ENCODE data around the gene FYB1.
"Not testable (repeated sequence)": the region's sequence is repeated elsewhere in the genome, so short reads cannot be mapped to it uniquely, and the experiment has no call there.

FYB1 gene, protein sequence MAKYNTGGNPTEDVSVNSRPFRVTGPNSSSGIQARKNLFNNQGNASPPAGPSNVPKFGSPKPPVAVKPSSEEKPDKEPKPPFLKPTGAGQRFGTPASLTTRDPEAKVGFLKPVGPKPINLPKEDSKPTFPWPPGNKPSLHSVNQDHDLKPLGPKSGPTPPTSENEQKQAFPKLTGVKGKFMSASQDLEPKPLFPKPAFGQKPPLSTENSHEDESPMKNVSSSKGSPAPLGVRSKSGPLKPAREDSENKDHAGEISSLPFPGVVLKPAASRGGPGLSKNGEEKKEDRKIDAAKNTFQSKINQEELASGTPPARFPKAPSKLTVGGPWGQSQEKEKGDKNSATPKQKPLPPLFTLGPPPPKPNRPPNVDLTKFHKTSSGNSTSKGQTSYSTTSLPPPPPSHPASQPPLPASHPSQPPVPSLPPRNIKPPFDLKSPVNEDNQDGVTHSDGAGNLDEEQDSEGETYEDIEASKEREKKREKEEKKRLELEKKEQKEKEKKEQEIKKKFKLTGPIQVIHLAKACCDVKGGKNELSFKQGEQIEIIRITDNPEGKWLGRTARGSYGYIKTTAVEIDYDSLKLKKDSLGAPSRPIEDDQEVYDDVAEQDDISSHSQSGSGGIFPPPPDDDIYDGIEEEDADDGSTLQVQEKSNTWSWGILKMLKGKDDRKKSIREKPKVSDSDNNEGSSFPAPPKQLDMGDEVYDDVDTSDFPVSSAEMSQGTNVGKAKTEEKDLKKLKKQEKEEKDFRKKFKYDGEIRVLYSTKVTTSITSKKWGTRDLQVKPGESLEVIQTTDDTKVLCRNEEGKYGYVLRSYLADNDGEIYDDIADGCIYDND

DNA sequence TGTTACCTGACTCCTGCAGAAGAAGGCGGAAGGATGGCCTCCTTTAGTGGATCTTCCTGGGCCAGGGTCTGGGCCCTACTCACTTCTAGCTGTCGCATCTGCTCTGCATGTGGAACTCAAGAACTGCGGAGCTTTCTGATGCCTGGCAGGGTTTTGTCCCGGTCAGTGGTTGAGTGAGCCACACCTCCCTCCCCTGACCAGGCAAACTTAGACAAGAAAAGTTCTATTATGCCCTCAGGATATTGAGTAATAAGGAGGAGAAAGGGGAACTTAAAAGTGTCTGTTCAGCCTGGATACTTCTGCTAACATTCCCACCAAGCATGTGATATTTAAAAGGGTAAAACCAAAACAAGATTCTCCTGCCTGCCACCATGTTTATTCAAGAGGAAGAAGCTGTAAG lies at the start of gene FYB1:
Gene FYB1, minus strand, starts transcription at position 127 of the 400 bp plus-strand sequence. CDS start 16,603 bp downstream, outside the sequence.
- no peak for DNase-seq (ENCODE audit: low read depth in 3 of 3)

DNA sequence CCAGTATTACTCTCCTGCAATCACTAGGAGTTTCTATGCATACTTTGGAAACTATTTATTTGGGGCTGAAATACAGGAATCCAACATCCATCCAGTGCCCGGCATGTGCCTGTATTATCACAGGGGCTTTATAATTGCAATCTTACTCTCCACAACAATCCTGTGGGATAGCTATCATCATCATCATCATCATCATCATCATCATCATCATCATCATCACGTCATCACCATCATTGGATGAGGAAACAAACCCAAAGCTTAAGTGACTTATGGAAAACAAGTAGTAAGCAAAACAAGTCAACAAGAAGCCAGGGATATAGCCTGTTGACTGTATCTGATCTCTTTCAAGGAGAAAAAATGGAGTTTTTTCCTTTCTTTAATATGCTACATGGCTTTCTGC lies 47.8 kb upstream of the FYB1 start:
- no peak for DNase-seq (ENCODE audit: low read depth in 3 of 3)

DNA sequence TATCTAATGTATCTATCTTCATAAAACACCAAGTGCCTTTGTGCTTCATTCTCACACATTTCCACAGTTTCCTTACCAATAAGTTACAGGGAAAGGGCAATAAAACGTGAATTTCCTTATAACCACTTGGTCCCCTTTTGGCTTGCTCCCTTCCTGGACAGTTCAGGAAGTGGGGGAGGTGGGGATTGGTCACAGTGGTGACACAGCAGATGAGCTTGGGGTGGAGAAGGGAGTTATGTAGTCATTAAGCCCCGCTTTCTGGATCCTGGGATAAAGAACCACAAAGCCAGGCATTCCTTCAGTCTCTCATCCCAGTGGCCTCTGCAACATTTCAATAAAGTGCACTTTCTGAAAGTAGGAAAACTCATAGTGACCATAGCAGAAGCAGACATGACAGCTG lies 47.1 kb upstream of the FYB1 start:
- DNase-seq (ENCODE audit: low read depth in 3 of 3): no peak

DNA sequence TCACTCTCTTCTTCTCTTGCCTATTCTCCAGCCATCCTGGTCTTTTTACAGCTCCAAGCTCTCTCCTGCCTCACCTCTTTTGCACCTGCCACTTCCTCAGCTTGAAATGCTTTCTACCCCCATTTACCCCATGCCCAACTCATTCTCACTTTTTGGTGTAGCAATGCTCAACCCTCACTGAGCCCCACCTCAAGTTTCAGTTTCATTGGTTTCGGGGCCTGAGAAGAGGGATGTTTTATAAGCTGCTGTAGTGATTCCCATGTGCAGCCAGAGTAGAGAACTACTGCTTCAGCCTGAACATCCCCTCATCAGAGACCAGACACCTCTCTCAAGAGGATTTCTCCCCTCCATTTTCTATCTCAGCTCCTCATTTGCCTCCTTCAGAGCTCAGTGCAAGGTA lies 45.2 kb upstream of the FYB1 start:
- DNase-seq (ENCODE audit: low read depth in 3 of 3): no peak

DNA sequence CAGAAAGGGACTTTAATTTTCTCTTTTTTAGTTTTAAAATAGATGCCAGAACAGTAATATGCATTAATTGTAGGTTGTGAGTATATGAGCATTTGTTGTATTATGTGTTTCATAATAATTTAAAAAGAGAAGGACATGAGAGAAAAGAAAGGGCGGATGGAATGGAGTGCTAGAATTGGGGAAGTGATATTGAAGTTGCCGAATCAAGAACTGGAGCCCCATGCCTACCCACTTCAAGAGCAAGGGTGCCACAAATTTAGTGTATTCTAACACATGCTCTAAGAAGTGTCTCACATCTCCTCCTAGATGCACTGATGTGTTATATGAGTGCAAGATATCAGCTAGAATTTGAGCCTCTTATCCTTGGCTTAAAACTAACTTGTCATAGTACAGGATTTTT lies 43.6 kb upstream of the FYB1 start:
- DNase-seq (ENCODE audit: low read depth in 3 of 3): no peak

DNA sequence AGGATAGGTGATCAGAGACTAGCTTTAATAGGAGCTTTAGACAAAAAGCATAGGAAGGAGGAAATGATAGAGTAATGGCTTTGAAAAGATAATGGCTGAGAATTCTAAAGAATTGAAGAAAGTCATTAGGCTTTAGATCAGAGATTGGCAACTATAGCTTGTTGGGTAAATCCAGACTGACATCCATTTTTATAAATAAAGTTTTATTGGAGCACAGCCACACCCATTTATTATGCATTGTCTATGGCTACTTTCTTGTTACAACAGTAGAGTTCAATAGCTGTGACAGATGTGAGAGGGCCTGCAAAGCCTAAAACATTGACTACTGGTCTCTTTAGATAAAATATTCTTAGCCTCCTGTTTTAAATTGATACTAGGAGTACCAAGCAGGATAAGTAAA lies 40.7 kb upstream of the FYB1 start:
- DNase-seq (ENCODE audit: low read depth in 3 of 3): no peak

DNA sequence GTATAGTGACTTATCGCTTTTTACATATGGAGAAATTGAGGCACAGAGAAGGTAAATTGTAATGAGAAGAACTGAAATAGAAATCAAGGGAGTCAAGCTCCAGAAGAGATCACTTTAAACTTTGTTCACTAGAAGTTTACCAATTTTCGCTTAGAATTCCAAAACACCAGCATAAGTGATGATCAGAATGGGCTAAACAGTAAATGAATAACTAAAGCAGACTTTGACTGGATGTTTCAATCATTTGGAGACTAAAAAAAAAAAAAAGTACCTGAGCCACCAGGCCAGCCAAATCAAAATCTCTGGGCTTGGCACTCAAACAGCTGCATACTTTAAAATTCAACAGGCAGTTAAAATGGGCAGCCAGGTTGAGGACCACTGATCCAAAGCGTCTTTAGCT lies 38.2 kb upstream of the FYB1 start:
- DNase-seq (ENCODE audit: low read depth in 3 of 3): no peak

DNA sequence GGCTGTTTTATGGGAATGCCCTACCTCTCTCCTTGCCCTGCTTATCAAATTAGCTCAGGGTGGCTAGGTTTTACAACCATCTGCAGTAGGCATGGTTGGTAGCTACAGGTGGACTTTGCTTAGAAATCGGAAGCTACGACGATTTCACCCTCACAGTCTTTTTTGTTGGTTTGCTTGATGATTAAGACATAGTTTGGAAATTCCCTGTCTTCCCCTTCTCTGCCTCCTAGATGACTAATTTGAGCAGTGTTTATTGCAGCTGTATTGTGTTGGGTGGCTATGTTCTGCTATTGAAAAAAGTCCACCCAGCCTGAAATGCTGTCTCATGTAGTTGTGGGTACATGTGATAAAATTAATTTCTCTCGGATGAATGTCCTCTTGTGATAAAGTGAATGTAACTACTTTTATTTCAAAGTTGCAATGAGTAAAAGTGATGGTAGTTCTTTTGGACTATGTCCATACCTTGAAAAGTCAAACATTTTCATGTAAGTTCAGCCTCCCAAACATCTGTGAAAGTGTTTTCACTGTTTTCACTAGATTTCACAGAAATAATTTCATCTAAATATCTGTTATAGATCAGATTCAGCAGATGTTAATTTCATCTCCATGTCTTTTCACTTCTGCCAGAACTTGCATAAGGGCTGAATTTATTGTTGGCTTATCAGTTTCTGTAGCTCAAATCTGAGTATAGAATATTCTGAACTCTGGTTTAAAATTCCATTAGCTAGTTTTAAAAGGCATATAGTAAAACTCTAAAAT lies 37.3 kb upstream of the FYB1 start:
- DNase-seq (ENCODE audit: low read depth in 3 of 3): no peak

DNA sequence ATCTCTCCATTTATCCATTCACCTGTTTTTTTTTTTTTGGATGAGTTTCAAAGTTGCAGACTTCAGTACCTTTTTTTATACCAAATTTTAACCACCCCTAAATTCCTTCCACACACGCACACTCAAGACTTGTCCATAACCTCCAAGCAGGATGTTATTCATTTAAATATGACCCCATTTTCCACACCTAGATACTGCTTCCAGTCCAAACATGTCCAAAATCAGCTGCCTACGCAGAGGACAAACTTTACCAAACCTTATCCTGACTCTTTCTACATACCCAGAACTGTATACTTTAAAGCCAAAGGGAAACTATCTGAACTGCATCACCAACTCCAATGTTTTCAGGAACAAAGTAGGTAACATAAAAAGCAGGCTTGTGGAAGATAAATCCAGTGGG lies 36.0 kb upstream of the FYB1 start:
- DNase-seq (ENCODE audit: low read depth in 3 of 3): no peak

DNA sequence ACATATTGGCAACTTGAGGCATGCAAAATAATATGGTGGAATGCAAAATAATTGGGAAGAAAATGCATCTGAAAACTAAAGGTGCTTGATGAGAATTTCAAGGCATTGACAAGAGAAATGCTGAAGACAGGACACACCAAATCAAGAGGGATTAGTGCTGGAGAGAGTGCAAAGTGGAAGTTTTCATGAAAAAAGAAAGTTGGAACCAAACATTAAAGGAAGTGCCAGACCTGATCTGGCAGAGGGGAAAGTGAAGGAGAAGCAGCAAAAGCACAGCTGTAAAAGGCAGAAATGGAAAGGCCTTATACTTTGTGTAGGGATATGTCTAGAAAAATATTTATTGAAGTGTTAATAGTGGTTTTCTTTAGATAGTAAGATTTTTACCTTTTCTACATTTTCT lies 35.3 kb upstream of the FYB1 start:
- no peak for DNase-seq (ENCODE audit: low read depth in 3 of 3)

DNA sequence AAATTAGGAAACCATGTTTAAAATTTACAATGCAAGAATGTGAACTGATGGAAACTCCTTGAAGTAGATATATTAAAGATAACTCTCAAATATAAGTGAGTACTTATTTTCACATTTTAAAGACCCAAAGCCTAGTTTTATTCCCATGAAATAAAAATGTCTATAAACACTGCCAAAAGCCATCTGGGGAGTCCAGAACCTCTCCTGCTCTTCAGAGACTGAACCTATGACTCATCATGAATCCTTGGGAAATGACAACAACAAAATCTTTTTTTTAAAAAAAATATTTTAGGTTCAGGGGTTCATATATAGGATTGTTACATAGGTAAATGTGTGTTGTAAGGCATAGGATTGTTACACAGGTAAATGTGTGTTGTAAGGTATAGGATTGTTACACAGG lies 33.8 kb upstream of the FYB1 start:
- no peak for DNase-seq (ENCODE audit: low read depth in 3 of 3)

DNA sequence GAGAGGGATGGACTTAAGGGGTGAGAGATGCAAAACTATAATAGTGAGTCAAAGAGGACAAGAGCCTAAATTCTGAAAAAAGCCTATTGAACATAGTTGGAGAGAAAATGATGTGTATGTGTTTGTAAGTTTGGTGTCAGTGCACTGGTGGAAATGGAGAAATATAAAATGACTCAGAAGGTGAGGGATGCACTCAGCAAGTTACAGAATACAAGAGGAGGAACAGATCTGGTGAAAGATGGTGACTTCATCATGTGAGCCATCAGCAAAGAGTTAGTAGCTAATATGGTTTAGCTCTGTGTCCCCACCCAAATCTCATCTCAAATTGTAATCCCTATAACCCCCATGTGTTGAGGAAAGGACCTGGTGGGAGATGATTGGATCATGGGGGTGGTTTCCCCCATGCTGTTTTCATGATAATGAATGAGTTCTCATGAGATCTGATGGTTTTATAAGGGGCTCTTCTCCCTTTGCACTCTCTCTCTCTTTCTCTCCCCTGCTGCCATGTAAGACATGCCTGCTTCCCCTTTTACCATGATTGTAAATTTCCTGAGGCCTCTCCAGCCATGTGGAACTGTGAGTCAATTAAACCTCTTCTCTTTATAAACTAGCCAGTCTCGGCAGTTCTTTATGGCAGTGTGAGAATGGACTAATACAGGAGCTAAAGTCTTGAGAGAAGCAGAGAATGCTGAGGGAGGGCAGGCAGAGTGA lies 30.4 kb upstream of the FYB1 start:
- no peak for DNase-seq (ENCODE audit: low read depth in 3 of 3)

DNA sequence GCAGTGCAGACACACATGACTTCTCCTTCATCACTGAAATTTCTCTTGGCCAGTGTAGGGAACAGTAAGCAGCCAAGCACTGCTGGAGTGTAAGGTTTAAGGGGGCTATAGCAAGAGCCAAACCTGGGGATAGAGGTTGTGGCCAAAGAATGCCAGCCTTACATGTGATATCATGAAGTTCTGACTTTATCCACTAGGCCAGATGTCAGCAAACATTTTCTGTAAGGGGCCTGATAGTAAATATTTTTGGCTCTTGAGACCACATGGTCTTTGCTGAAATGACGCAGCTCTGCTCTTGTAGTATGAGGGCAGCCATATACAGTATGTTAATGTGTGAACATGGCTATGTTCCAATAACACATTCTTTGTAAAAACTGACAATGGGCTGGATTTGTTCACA lies 29.7 kb upstream of the FYB1 start:
- no peak for DNase-seq (ENCODE audit: low read depth in 3 of 3)

DNA sequence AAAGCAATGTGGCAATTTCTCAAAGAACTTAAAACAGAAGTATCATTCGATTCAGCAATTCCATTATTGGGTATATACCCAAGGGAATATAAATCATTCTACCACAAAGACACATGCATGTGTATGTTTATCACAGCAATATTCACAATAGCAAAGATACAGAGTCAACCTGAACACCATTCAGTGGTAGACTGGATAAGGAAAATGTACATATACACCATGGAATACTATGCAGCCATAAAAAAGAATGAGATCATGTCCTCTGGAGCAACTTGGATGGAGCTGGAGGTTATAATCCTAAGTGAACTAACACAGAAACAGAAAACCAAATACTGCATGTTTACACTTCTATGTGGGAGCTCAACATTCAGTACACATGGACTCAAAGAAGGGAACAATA lies 21.4 kb upstream of the FYB1 start:
- DNase-seq (ENCODE audit: low read depth in 3 of 3): no peak

DNA sequence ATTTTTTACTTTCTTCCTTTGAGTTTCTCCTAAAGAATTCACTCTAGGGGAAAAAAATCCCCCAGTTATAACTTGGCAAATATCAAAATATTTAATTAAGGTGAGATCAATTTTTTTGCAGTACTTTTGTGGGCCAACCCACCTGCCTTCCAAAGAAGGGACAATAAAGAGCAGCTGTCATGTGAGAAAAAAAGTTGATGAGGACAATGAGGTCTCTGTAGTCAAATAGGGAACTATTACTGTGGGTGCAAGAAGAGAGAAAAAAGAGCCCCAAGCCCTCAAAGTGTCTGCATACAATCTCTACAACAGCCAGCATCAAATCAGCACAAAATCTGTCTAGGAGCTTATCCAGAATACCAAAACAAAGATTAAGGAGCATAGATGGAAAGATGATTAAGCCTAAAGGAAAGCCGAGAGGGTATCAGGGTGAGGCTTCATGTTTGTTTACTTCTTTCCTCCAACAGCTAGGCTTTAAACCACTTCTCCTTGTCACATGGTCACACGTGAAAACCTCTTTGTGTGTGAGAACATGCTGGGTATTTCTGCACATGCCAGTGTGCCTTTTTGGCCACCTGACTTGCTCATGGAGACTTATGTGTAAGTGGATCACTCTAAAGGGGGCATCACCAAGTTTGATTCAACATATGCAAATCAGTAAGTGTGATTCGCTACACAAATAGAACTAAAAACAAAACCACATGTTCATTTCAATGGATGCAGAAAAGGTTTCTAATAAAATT lies 19.2 kb upstream of the FYB1 start:
- DNase-seq (ENCODE audit: low read depth in 3 of 3): no peak

DNA sequence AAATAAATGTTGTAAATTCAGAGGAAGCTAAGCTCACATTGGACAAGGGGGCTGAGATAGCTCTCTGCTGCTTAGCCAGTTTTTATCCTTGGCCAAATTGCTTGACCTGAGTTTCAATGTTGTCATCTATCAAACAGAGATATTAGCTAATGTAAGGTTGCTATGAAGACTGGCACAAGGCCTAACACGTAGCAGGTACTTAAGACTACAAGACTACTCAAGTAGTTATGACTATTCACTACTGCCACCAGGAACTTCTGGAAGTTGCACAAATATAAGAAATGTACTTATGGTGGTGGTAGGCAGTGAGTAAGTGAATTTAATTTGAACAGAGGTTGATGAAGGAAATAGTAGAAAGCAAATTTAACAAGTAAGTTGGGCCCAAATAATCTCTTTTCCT lies 17.4 kb upstream of the FYB1 start:
- no peak for DNase-seq (ENCODE audit: low read depth in 3 of 3)

DNA sequence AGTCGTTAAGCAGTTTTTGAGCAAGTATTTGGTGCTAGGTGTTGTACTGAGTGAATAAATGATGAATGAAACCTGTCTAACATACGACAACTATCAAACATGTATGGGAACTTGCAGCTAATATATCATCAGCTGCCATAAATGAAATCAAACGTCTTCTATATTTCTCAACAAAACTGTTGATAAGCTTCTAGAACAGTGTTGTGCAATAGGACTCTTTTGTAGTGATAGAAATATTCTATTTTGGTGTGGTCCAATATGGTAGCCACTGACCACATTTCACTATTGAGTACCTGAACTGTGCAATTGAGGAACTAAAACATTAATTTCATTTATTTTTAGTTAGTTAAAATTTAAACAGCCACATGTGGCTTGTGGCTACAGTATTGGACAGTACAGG lies 16.3 kb upstream of the FYB1 start:
- no peak for DNase-seq (ENCODE audit: low read depth in 3 of 3)

DNA sequence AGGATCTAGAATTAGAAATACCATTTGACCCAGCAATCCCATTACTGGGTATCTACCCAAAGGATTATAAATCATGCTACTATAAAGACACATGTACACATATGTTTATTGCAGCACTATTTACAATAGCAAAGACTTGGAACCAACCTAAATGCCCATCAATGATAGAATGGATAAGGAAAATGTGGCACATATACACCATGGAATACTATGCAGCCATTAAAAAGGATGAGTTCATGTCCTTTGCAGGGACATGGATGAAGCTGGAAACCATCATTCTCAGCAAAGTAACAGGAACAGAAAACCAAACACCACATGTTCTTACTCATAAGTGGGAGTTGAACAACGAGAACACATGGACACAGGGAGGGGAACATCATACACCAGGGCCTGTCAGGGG lies 15.1 kb upstream of the FYB1 start:
- DNase-seq (ENCODE audit: low read depth in 3 of 3): not testable (repeated sequence)

DNA sequence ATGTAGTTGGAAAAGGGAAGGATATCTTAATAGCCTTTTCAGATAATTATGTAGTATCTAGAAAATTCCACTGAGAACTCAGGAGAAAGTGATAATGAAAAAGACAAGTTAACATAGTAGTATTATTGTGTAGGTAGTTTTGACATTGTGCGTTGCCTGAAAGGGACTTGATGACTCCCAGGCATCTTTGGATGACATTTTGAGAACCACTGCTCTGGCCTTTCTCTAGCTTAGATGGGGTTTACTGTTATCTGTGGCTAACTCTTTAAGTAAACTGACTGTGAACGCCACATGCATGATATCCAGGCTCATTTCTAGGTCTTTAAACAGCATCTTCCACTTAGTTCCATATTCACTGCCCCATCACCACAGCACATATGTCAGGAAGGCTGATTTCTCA lies 14.4 kb upstream of the FYB1 start:
- no peak for DNase-seq (ENCODE audit: low read depth in 3 of 3)

DNA sequence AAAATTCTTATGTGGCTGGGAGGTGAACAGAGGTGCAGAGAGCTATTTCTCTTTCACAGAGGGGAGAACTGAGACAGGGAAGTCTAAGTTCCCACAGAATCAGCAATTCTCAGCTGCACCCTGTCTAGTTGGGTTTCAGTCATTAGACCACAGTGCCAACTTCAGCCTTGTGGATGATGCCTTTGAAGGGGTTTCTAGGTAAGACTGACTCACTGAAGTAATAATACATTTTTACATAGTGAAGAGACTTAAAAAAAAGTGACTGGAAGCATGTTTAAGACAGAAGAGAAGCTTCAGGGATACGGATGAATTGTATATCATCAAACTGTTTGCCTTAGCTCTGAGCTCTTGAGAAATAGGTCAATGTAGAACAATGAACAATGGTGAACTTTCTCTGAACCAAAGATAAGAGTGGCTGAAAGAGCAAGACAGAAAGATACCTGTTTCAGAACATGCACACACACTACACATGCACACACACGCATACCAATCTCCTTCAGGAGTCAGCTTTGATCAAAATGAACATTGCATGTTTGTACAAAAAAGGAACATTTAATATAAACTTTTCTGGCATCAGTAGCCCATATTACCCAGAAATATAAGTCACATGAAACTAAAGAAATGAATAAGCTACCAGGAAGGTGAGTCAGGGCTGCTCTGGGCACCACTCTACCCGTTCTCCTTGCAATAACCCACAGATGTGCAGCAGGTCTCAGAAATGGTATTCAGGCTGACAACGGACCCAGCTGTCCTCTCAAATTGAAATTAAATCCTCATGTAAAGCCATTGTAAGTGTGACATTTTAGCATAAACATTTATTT lies 12.6 kb upstream of the FYB1 start:
- no peak for DNase-seq (ENCODE audit: low read depth in 3 of 3)

Data from stimulated activated CD4-positive, alpha-beta T cell treated with anti-CD3 and anti-CD28 coated beads, TNF-alpha, amount 100 ng/mL, for 4 hours (primary cell).